Measurements from ENCODE around the gene PPM1H. TPM values are rescaled to one million over a fixed set of nuclear protein-coding genes. Genes with fewer than 3 reads are reported as not detected.

Gene PPM1H
- total RNA-seq, 3 donors from 2014 or later (not counting 1 experiment from before 2014, with no cell fraction given), result 0.18 to 2.1 (median 0.40) TPM

DNA sequence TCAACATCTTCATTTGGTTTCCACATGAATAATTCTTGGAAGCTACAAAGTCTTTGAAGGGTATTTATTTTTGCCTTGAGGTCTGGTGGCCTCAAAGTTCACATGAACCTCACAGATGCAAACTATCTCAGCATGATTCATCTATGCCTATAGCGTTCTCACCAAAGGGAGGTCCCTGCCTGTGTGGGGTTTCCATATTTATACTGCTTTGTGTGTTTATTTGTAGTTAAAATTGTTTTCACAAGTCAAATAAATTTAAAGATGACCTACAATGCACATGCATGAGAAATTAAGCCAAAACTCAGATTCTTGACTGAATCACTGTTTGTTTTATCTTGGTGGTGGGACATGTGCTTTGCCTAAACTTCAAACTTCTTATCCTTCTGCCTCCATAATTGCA lies 176.7 kb downstream of the PPM1H start:
- DNase-seq, result no peak

DNA sequence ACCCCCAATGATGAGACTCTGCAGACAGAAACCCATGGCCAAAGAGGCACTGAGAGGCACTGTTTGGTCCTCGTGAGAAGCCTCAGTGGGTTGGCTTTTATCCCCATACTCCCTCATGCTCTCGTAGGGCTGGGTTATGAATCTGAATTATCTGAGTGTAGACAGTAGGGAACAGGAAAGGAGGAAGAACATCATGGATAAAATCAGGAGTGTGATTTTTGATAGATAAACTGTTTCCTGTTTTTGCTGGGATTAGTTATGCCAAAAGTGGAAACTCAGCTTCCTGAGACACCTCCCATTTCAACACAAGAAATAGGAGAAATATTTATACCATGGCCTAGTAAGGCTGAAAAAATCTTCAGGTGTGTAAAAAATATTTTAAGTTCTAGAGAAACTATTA lies 177.9 kb downstream of the PPM1H start:
- H3K27me3 ChIP-seq (ENCODE audit: control insufficient read depth, insufficient read depth, low read length), result no peaks in the 10 kb centered on the region
- no peak for ATAC-seq
- 100% methylated on average over 2 of the region's 2 CpGs for WGBS (ENCODE audit: insufficient coverage)

More for the DNA sequence above, 176.7 kb downstream of the PPM1H start:
- Histone ChIP-seq H3K36me3 (ENCODE audit: control insufficient read depth, insufficient read depth, low read length) (no peaks in the 10 kb centered on the region), H3K27me3 (ENCODE audit: control insufficient read depth, insufficient read depth, low read length) (no peaks in the 10 kb centered on the region), H3K4me3 (ENCODE audit: low read length) (no peak overlapping the region), H3K27ac (ENCODE audit: low read length) (no peak overlapping the region), H3K9me3 (ENCODE audit: control insufficient read depth, insufficient read depth, low read length) (no peaks in the 10 kb centered on the region), H3K4me1 (ENCODE audit: control insufficient read depth, insufficient read depth, low read length) (no peaks in the 10 kb centered on the region)
- WGBS (ENCODE audit: insufficient coverage), result no CpG with 5 or more reads among the region's 1 CpG
- intact Hi-C loops (cut with micrococcal nuclease), result no loop called here
- Mint-ChIP-seq H3K9me3 (no peaks in the 10 kb centered on the region), H3K4me3 (no peak overlapping the region), H3K27ac (no peak overlapping the region), H3K27me3 (ENCODE audit: low read depth in 2 of 2) (peaks cover 11% of the 10 kb centered on the region in 2 donors), H3K4me1 (no peaks in the 10 kb centered on the region), H3K36me3 (no peaks in the 10 kb centered on the region)
- TF ChIP-seq, protein P1, sequence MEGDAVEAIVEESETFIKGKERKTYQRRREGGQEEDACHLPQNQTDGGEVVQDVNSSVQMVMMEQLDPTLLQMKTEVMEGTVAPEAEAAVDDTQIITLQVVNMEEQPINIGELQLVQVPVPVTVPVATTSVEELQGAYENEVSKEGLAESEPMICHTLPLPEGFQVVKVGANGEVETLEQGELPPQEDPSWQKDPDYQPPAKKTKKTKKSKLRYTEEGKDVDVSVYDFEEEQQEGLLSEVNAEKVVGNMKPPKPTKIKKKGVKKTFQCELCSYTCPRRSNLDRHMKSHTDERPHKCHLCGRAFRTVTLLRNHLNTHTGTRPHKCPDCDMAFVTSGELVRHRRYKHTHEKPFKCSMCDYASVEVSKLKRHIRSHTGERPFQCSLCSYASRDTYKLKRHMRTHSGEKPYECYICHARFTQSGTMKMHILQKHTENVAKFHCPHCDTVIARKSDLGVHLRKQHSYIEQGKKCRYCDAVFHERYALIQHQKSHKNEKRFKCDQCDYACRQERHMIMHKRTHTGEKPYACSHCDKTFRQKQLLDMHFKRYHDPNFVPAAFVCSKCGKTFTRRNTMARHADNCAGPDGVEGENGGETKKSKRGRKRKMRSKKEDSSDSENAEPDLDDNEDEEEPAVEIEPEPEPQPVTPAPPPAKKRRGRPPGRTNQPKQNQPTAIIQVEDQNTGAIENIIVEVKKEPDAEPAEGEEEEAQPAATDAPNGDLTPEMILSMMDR (IDR thresholded peaks at IDR 0.05), result no peak
- no peak for ATAC-seq

DNA sequence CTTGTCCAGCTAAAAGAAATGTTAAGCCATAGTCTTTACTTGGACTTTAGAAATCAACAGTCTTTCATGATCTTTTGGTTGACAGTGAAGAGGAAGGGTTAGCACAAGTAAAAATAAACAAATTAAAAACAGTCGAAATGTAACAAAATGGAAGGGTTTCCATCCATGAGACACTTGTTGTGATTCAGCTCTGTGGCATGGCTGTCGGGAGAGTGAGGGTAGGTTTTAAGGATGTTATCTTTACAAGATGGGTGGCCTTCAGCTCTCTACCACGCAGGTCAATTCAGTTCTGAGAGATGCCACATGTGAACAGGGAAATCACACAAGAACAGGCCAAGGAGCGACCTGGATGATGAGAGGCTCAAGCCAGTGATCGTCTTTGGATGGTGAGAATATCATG lies 180.2 kb downstream of the PPM1H start:
- intact Hi-C loops (cut with micrococcal nuclease), result no loop called here
- H3K27me3 Mint-ChIP-seq (ENCODE audit: low read depth in 2 of 2), result peaks cover 2 to 12% of the 10 kb centered on the region in 2 donors
- no peaks in the 10 kb centered on the region for H3K4me1 ChIP-seq (ENCODE audit: control insufficient read depth, insufficient read depth, low read length)
- WGBS (ENCODE audit: insufficient coverage), result 93% methylated on average over 4 of the region's 5 CpGs
- no peak overlapping the region for H3K4me3 ChIP-seq (ENCODE audit: low read length)
- no peak overlapping the region for H3K27ac ChIP-seq (ENCODE audit: low read length)
- TF ChIP-seq, protein P1 (IDR thresholded peaks at IDR 0.05), result no peak
- H3K36me3 Mint-ChIP-seq, result no peaks in the 10 kb centered on the region
- H3K4me3 Mint-ChIP-seq, result no peak overlapping the region
- no peaks in the 10 kb centered on the region for H3K36me3 ChIP-seq (ENCODE audit: control insufficient read depth, insufficient read depth, low read length)
- no peak for DNase-seq
- no peak for ATAC-seq
- no peaks in the 10 kb centered on the region for H3K9me3 ChIP-seq (ENCODE audit: control insufficient read depth, insufficient read depth, low read length)
- H3K27ac Mint-ChIP-seq, result no peak overlapping the region
- H3K9me3 Mint-ChIP-seq, result no peaks in the 10 kb centered on the region
- H3K4me1 Mint-ChIP-seq, result no peaks in the 10 kb centered on the region
- no peaks in the 10 kb centered on the region for H3K27me3 ChIP-seq (ENCODE audit: control insufficient read depth, insufficient read depth, low read length)

More for the DNA sequence above, 177.9 kb downstream of the PPM1H start:
- no peaks in the 10 kb centered on the region for H3K9me3 ChIP-seq (ENCODE audit: control insufficient read depth, insufficient read depth, low read length)
- H3K27ac ChIP-seq (ENCODE audit: low read length), result no peak overlapping the region
- H3K36me3 ChIP-seq (ENCODE audit: control insufficient read depth, insufficient read depth, low read length), result no peaks in the 10 kb centered on the region
- Mint-ChIP-seq H3K9me3 (no peaks in the 10 kb centered on the region), H3K27me3 (ENCODE audit: low read depth in 2 of 2) (peaks cover 11% of the 10 kb centered on the region in 2 donors), H3K27ac (no peak overlapping the region), H3K4me3 (no peak overlapping the region), H3K4me1 (no peaks in the 10 kb centered on the region), H3K36me3 (no peaks in the 10 kb centered on the region)
- TF ChIP-seq, protein P1 (IDR thresholded peaks at IDR 0.05), result no peak
- no peak for DNase-seq
- H3K4me3 ChIP-seq (ENCODE audit: low read length), result no peak overlapping the region
- intact Hi-C loops (cut with micrococcal nuclease), result no loop called here
- H3K4me1 ChIP-seq (ENCODE audit: control insufficient read depth, insufficient read depth, low read length), result no peaks in the 10 kb centered on the region

DNA sequence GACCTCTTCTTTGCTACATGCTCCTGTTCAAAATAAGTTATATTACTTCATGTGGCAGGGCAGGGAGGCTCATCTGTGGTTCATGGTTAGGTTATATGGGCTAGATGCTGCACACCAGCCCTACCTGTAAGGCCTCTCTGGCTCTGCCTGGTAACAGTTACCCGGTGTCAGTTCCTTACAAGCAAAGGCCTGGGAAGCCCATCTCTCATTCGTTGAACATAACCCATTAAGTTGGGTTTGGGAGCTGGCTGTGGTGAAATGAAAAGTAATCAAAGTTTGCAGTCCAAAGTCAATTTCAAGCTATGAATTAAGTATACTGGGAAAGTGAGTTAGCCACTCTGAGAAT lies 183.2 kb downstream of the PPM1H start:
- TF ChIP-seq, protein P1 (IDR thresholded peaks at IDR 0.05), result no peak
- H3K4me1 Mint-ChIP-seq, result no peaks in the 10 kb centered on the region
- H3K4me3 ChIP-seq (ENCODE audit: low read length), result no peak overlapping the region
- ATAC-seq (no peak), DNase-seq (no peak)
- H3K4me1 ChIP-seq (ENCODE audit: control insufficient read depth, insufficient read depth, low read length), result no peaks in the 10 kb centered on the region
- no peaks in the 10 kb centered on the region for H3K36me3 ChIP-seq (ENCODE audit: control insufficient read depth, insufficient read depth, low read length)
- H3K4me3 Mint-ChIP-seq, result no peak overlapping the region
- H3K9me3 ChIP-seq (ENCODE audit: control insufficient read depth, insufficient read depth, low read length), result no peaks in the 10 kb centered on the region
- no peaks in the 10 kb centered on the region for H3K27me3 ChIP-seq (ENCODE audit: control insufficient read depth, insufficient read depth, low read length)
- H3K27ac ChIP-seq (ENCODE audit: low read length), result no peak overlapping the region
- no peaks in the 10 kb centered on the region for H3K9me3 Mint-ChIP-seq
- intact Hi-C loops (cut with micrococcal nuclease), result no loop called here
- no peaks in the 10 kb centered on the region for H3K36me3 Mint-ChIP-seq
- peaks cover 0 to 10% of the 10 kb centered on the region in 2 donors for H3K27me3 Mint-ChIP-seq (ENCODE audit: low read depth in 2 of 2)
- no peak overlapping the region for H3K27ac Mint-ChIP-seq
- WGBS (ENCODE audit: insufficient coverage), result 95% methylated on average over 2 of the region's 2 CpGs
